ENCODE measurements around the gene ST3GAL4.
"Not testable (repeated sequence)": the region's sequence is repeated elsewhere in the genome, so short reads cannot be mapped to it uniquely, and the experiment has no call there.

- TF ChIP-seq CTCF (IDR thresholded peaks at IDR 0.05); POLR2AphosphoS5 (IDR thresholded peaks at IDR 0.05; ENCODE audit: insufficient read depth in 1 of 2, low read depth in 1 of 2); POLR2A (IDR thresholded peaks at IDR 0.05): not testable (repeated sequence)
Measured at GRCh38 chr11:126346946-126347345, 8.5 kb upstream of the ST3GAL4 start.
